HG03066 (cell line): ENCODE results near the gene TCF4.

ENCODE experiments used
- ATAC-seq: cut with Tn5 transposase; IDR thresholded peaks from one replicate; pipeline ENCODE4 v1.9.1; 2021; ENCODE audit warnings: low read depth; ENCODE audit not compliant: unreplicated experiment

The TCF4 gene

GRCh38 chr18:55587418-55588110 lies 428 bp downstream of the TCF4 start:
- no peak for ATAC-seq

DNA sequence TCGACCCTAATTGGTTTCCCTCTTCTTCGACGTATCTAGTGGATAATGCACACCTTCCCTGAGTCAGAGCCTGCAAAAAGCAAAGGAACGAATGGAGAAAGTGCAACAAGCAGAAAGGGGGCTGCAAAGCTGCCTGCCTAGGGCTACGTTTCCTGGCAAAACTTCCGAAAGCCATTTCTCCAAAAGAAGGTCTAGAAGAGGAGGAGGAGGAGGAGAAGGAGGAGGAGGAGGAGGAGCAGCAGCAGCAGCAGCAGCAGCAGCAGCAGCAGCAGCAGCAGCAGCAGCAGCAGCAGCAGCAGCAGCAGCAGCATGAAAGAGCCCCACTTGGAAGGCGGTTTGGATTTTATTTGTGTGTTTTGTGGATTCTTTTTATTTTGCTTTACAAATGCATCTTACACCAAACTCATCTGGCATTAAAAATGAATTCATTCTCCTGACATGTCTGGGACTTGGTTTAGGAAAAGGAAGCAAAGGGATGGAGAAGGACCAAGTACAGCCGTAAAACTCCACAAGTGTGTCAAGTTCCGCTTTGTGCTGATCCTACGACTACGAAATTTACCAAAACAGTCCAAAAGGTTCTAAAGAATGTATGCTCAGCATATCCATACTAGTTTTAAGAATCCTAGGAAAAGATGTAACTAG lies 2.0 kb downstream of the TCF4 start:
- no peak for ATAC-seq

DNA sequence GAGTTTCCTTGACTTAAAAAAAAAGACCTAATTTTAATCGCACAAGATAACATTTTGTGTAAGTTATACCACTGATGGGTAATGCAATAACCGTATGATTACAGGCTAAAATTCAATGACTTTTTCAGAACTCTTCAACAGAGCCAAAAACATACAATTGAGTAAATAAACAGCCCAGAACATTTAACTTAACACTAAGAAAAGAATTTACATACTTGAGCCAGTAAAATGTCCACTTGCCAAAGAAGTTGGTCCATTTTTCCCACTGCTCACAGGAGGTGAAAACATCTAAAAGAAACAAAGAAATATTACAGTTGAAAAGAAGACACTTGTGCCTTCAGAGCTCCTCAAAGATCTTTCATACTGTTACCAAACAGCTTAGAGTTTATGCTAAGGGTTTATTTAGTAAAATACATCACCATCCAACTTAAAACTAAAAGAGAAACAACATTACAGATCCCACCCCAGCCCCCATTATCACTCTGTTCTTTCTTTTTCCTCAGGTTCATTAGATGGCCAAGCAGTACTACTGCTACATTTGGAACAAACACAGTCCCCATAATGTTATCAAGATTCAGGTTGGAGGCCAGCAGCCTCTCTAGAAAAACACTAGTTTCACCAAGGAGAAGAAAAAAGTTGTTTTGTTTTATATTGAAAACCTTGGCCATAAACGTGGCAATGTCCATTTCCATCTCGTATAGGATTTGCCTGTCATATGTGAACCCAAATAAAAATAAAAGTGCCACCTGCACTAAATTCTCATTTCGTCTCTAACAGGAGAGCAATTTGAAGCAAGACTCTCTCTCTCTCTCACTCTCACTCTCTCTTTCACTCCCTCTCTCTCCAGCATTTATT lies 2.7 kb downstream of the TCF4 start:
- no peak for ATAC-seq

- no peak for ATAC-seq
Measured at GRCh38 chr18:55584201-55584600, 3.8 kb downstream of the TCF4 start.

DNA sequence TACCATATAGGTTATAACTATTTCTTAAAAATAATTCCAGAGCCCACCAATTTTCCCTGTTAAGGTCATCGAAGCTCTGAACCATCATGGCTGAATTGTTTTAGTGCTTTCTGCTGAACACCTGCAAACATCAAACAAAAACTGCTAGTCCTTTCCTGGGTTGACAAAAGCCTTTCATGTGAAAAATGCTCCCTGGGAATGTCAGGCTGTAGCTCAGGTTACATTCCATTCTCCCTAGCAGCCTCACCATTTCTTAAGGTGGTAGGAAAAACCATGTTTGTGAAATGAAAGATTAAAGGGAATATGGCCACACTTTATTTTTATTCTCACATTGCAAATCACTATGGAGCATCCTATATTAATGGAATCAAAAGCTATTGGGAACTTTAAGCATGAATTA lies 5.7 kb downstream of the TCF4 start:
- no peak for ATAC-seq

DNA sequence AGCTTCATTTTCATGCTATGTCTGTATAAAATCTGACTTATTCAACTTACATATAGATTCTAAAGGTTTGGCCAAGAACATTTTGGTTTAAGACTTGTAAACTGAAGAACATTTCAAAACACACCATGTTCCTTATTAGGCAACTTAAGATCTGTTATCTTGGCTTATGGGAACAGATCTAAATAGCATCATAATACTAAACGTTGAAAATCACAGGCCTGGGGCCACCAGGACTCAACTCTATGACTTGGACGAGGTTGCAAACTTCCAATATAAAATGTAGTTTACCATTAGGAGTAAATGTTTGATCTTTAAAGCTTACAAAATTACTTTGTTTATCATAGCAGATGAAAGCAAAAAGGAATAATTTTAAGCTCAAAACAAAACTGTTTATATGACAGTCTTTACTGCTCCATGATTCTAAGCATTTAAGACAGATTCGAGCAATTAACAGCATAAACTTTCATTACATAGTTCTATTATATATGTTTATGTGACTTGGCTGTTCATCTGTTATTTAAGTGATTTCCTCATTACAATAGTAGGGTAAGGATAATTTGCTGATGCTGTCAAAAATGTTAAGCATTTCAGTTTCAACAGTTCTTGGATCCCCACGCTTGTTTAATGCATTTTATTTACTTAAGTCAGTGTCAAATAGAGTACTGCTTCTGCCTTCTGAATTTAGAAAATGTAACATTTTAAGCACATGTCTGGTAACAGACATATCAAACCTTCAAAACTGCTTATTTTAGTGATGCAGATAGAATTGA lies 8.3 kb downstream of the TCF4 start:
- ATAC-seq = no peak

DNA sequence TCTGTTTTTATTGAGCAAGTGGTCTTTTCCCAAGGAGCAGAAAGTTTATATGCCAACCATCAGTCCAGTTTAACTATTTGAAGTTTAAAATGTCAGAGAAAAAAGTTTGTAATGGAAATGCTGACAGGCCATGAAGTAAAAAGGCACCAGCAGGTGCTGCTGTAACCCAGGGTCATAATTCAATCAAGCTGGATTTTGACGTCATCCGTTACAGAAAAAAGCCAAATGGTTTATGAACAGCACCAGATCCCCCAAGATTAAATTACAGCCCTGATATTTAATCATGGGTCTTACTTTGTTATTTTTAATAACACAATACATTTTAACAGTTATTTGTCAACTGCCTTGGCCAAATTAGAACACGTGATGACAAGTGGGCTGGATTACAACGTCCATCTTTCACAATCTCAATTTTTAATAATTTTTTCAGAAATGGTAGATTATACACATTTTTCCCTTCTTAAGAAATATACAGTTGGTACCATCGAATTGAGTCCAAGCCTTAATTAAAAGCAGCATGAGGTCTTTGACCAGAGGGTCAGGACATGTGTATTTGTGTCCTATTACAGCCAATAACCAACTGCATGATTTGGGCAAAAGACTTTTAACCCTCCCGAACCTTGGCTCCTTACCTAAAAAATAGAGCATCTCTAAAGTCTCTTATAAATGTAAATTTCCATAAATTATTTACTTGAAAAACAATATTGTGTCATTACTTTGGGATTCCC lies 10.0 kb downstream of the TCF4 start:
- no peak for ATAC-seq

DNA sequence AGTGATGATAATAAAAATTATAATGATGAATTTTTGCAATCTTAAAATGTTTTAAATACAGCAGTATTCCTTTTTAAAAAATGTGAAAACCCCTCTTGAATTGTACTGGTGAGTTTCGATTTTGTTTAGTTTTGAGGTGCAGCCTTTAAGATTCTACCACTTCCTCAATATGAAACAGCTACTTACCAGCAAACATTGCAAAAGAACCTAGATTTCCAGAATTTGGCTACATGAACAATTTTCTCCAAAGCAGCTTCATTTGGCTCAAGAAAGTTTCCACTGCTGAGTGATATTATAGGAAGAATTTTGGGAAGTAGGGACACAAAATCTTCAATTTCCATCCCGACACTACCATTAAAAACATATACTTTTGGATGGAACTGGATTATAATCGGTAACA lies 12.0 kb downstream of the TCF4 start:
- no peak for ATAC-seq

DNA sequence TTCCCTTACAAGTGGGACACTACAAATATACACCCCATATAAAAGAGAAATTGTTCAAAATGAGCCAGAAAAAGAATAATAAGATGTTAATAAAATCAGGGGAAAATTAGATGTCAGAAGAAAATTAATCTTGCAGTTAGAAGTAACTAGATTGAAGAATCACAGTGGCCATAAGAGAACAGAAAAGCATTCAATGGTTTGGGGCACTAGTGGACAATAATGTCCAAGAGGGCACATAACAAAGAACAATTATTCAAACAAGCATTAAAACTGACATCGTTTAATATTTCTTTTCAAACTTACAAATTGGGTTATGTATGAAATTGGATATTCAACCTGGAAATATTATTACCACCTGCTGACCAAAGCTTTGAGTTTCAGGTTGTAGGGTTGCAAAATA lies 12.9 kb downstream of the TCF4 start:
- no peak for ATAC-seq

DNA sequence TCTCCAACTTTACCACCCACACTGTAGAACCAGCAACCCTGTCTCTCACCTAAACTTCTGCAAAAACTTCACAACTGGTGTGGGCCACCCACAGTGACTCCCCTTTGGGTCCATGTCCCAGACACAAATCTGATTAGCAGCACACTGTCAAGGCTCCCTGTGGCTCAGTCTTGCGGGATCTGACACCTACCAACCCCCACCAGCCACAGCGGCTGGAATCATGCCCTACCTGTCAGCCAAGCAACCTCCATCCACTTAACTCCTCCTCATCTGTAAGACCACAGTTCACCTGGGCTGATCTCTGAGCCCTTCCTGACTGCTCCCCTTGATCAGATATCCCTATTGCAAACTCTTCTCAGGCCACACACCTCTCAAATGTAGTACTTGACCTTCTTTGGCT lies 14.6 kb downstream of the TCF4 start:
- no peak for ATAC-seq

DNA sequence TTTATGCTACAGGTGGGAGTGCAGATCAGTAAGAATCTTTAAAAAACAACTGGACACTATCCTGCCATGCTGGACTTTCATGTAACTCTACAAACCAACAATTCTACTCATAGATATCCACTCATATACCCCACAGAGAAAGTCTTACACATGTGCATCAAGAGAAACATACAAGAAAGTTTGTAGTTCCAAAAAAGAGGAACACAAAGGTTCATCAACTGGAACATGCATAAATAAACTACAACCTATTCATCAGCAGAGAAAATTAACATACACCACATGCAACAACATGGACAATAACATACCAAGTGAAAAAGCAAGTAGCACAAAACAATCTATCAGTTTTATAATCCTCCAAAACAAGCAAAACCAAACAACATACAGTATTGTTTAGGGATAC lies 17.0 kb downstream of the TCF4 start:
- ATAC-seq = no peak

DNA sequence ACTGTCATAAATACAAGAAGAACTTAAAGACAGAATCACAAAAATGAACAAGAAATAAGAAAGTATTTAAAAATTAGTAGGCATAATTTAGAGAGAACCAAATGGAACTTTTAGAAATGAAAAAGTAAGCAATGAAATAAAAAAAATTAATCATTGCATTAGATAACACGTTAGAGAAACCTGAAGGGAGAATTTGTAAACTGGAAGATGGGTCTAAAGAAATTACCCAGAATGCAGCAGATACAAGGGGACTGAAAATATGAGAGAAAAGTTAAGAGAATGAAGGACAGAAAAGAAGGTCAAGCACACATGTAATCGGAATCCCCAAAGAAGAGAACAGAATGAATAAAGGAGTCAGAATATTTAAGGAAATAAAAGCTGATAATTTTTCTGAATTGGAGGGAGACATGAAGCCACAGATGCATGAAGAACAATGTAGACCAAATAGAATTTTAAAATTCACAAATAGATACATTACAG lies 21.5 kb downstream of the TCF4 start:
- no peak for ATAC-seq

DNA sequence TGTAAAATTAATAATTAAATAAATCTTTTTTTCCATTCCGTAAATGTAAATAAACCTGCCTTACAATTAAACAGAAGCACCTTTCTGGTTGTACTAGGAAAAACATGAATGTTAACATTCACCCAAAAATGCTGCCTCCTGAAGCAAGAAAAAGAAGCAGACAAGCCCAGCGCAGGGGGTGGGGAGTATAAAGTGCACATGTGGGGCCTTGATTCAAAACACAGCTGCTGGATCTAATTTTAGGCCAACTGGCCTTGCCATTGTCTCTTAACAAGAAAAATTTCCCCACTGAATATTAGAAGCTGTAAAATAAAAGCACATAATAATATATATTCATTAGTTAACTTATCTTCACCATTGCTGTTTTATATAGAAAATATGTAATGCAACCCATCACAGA lies 28.3 kb downstream of the TCF4 start:
- no peak for ATAC-seq

DNA sequence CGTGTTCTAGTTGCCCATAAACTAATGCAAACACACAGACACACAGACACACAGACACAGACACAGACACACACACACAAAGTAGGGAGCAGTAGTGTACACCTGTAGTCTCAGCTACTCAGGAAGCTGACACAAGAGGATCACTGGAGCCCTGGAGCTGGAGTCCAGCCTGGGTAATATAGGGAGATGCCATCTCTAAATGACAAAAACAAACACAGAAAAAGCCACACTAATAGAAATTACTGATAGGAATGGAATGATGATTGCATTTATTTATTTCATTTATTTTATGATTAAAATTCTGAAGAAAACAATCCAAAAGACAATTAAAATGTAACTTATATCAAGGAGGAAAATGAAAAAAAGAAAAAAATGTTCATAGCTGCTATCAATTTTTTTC lies 30.8 kb downstream of the TCF4 start:
- no peak for ATAC-seq

- no peak for ATAC-seq
Measured at GRCh38 chr18:55555395-55556027, 32.5 kb downstream of the TCF4 start.

- ATAC-seq = no peak
Measured at GRCh38 chr18:55552526-55553189, 35.3 kb downstream of the TCF4 start.

DNA sequence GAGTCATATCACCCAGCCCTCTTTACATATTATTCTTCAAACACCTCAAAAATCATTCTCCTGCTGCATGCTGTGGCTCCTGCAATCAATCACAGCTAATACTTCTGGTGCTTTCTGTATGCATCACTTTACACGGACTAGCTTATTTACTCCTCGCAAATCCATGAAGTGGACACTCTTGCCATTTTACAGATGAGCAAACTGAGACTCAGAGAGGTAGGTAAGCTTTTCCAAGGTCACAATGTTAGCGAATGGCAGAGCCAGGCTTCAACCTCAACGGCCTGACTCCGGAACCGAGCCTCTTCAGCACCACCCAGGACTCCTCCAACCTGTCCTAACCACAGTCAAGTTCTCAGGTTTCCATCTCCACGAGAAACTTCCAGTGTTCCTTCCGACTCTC lies 36.8 kb downstream of the TCF4 start:
- ATAC-seq = no peak

DNA sequence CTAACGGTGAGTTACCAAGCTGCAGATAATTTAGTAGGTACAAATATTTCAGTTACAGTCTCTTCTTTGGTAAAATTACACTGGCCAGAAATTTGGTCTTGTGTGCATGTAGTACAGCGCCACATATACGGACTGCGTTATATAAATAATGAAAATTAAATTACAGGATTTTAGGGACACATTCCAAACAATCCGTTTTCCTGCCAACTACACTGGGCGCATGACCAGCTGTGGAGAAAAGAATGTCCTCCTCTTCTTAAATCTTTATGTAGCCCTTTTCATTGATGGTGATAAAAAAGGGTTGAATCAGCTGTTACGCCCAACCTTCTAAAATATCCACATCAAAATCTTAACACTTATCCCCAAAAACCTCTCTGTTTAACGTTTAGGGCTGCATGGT lies 37.5 kb downstream of the TCF4 start:
- ATAC-seq = no peak

DNA sequence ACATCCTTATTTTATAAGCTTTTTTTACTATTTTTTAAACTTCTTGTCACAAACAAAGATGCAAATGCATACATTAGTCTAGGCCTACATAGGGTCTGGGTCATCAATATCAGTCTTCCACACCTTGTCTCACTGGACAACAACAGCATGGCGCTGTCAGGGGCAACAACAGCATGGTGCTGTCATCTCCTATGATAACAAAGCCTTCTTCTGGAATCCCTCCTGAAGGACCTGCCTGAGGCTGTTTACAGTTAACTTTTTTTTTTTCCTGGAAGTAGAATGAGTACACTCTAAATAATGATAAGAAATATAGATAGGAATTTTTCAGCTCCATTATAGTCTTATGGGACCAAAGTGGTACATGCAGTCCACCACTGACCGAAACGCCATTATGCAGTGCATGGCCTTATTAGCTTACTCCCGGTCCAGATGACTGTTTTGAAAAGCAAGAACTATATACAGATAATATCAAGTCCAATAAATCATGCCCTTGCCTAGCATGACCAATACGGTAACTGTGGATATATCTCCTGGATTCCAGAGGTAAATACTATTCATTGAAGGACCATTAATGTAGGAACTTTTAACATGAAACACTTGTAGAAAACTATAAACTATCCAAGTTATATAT lies 38.4 kb downstream of the TCF4 start:
- ATAC-seq = no peak
